Tibial artery (tissue), 4 donors: ENCODE measurements around the gene ALCAM.

Source experiments
- DNase-seq, 2 donors: peaks; one replicate each; pipeline ENCODE4 v3.0.0-alpha.2; 2019
- H3K27ac ChIP-seq, 2 donors: fragments of 200-600 bp; sonication (generic) in 1 of 2; 1 replicate in 1 of 2; 2 replicates in 1 of 2; pipeline ENCODE4 v1.5.1; 2018 to 2019; ENCODE audit warnings: mild to moderate bottlenecking in 1 of 2
- H3K27me3 ChIP-seq, 2 donors: fragments of 200-600 bp; sonication (generic) in 1 of 2; one replicate each; pipeline versions ENCODE4 v1.5.1 to v1.6.0; 2016 to 2019
- H3K36me3 ChIP-seq, 3 donors: fragments of 200-600 bp; sonication (generic) in 2 of 3; one replicate each; pipeline ENCODE4 v1.5.1; 2016 to 2019; ENCODE audit warnings: mild to moderate bottlenecking in 2 of 3
- H3K4me1 ChIP-seq, 4 donors: fragments of 200-600 bp; sonication (generic) in 2 of 4; 1 replicate in 3 of 4; 2 replicates in 1 of 4; pipeline ENCODE4 v1.5.1; 2016 to 2019
- H3K4me3 ChIP-seq, 2 donors: fragments of 200-600 bp; sonication (generic) in 1 of 2; 1 replicate in 1 of 2; 2 replicates in 1 of 2; pipeline ENCODE4 v1.5.1; 2018 to 2019; ENCODE audit warnings: mild to moderate bottlenecking in 2 of 2
- H3K9me3 ChIP-seq, 3 donors: fragments of 200-600 bp; sonication (generic) in 1 of 3; one replicate each; pipeline ENCODE4 v1.5.1; 2016 to 2019
- CTCF ChIP-seq, 2 experiments: fragments of 200-600 bp in 1 of 2; fragments of 450-650 bp in 1 of 2; IDR thresholded peaks; one replicate each; pipeline ENCODE4 v1.5.1; 2017 to 2019; ENCODE audit warnings: antibody characterized with exemption in 2 of 2, mild to moderate bottlenecking in 1 of 2, moderate library complexity in 1 of 2
- intact Hi-C: fragments of 100-400 bp; cut with DNase I; formaldehyde crosslinking; loops from one replicate; pipeline ENCODE4 v1.15.0; 2023; ENCODE audit warnings: low total_unique reads

ALCAM gene

DNA sequence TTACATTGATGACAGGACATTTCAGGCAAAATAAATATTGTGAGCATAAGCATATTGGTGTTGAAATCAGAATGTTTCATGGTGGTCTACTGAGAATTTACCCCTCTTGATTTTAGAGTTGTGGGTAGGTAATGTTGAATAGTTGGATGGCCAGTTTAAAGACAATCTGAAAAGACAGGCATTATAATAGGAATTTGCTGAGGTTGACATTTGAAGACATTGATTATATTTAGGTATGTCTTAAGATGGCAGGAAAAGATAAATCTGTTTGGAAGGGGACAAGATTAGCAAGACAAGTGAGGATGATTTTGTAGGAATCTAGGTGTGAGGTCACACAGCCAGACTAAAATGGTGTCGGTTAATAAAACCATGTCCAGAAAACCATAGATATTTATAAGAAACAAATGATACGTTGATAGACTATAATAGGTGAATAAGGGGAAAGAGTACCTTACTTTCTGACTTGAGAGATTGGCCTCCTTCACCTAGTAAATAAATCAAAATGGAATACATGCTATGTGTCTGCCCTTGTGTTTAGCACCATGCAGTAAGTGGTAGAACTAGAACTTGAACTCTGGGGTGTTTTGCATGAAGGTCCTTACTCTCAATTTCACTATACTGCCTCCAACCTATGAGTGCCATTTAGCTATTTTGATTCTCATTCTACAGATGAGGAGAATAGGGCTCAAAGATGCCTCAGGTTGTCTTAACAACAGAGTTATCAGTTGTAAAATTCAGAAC, 57.9 kb downstream of the ALCAM start:
- H3K4me3 ChIP-seq, result no peak overlapping the region
- DNase-seq, result no peak
- no peaks in the 10 kb centered on the region for H3K27me3 ChIP-seq
- H3K9me3 ChIP-seq, result no peaks in the 10 kb centered on the region
- no peak for TF ChIP-seq CTCF (IDR thresholded peaks at IDR 0.05)
- intact Hi-C loops, result no loop called here
- no peak overlapping the region for H3K27ac ChIP-seq
- H3K36me3 ChIP-seq, result no peaks in the 10 kb centered on the region
- H3K4me1 ChIP-seq, result no peaks in the 10 kb centered on the region

DNA sequence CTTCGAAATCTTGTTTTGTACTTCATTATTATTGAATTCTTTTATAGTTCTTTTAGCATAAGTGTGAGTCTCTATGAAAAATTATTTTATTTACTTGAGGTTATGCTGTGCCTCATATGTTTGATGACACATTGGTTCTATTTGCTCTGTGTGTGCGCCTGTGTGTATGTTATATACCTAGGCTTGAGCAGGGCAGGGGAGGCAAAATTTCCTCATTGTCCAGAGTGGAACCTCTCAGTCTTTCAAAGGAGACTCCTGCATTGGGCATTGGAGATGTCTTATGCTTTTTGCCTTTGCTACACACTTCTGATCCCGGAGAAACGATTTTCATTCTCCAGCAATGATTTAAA, 58.4 kb downstream of the ALCAM start:
- no peak overlapping the region for H3K4me3 ChIP-seq
- no peaks in the 10 kb centered on the region for H3K4me1 ChIP-seq
- no peaks in the 10 kb centered on the region for H3K27me3 ChIP-seq
- DNase-seq, result no peak
- no peaks in the 10 kb centered on the region for H3K9me3 ChIP-seq
- no peaks in the 10 kb centered on the region for H3K36me3 ChIP-seq
- H3K27ac ChIP-seq, result no peak overlapping the region
- intact Hi-C loops, result no loop called here
- TF ChIP-seq CTCF (IDR thresholded peaks at IDR 0.05), result no peak

DNA sequence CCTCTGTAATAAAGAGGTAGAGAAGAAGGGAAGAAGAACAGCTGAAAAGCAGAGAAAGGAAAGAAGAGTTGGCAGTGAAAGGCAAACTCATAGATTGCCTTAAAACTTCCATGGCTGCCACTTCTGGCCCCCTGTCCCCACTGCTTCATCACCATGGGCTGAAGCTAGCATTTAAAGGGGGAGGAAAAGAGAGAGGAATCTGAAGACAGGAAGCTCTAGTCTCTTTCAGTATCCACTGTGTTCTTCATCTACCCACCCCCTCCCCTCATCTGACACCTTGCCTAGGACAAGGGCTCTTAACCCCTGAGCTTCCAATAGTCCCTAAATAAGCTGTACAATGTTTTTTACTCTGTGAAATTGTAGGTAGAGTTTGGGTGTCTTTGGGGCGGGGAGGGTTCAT, 60.6 kb downstream of the ALCAM start:
- Histone ChIP-seq H3K4me1 (no peaks in the 10 kb centered on the region), H3K9me3 (no peaks in the 10 kb centered on the region), H3K27ac (no peak overlapping the region), H3K4me3 (no peak overlapping the region), H3K27me3 (no peaks in the 10 kb centered on the region), H3K36me3 (no peaks in the 10 kb centered on the region)
- no peak for DNase-seq
- no peak for TF ChIP-seq CTCF (IDR thresholded peaks at IDR 0.05)
- intact Hi-C loops, result no loop called here

GRCh38 chr3:105429034-105429762, 62.5 kb downstream of the ALCAM start:
- Histone ChIP-seq H3K36me3 (no peaks in the 10 kb centered on the region), H3K9me3 (no peaks in the 10 kb centered on the region), H3K27me3 (no peaks in the 10 kb centered on the region), H3K27ac (no peak overlapping the region), H3K4me3 (no peak overlapping the region), H3K4me1 (no peaks in the 10 kb centered on the region)
- intact Hi-C loops, result no loop called here
- no peak for DNase-seq
- no peak for TF ChIP-seq CTCF (IDR thresholded peaks at IDR 0.05)

DNA sequence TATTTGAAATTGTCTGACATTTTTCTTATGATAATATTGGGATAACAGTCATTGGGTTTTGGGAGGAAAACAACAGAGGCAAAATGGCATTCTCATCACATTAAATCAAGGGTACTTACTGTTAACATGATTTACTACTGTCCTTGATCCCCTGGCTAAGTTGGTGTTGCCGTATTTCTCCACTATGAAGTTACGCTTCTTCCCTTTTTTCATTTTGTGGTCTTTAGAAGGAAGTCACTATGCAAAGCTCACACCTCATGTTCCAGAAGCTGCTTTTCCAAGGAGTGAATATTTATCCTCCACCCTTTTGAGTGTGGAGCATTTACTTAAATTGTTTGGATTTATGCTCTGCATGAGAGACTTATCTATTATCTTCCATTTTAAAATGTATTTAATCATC, 63.7 kb downstream of the ALCAM start:
- intact Hi-C loops, result no loop called here
- H3K27me3 ChIP-seq, result no peaks in the 10 kb centered on the region
- no peaks in the 10 kb centered on the region for H3K36me3 ChIP-seq
- H3K9me3 ChIP-seq, result no peaks in the 10 kb centered on the region
- H3K4me3 ChIP-seq, result no peak overlapping the region
- no peaks in the 10 kb centered on the region for H3K4me1 ChIP-seq
- H3K27ac ChIP-seq, result no peak overlapping the region
- no peak for DNase-seq
- no peak for TF ChIP-seq CTCF (IDR thresholded peaks at IDR 0.05)
